Osteoblast (primary cell): ENCODE measurements around the gene ATP1B1. TPM values are rescaled to one million over a fixed set of nuclear protein-coding genes. Genes with fewer than 3 reads are reported as not detected.

Source experiments
- DNase-seq: peaks from one replicate; pipeline ENCODE4 v3.0.0; 2011; ENCODE audit warnings: low spot score, mixed read lengths; ENCODE audit not compliant: insufficient read length; ENCODE audit errors: missing footprints
- H2AFZ ChIP-seq: 2 replicates; pipeline ENCODE4 v1.6.0; 2011; ENCODE audit warnings: mild to moderate bottlenecking, low read length
- H3K27ac ChIP-seq: 2 replicates; pipeline ENCODE4 v1.5.1; 2011; ENCODE audit warnings: mild to moderate bottlenecking, low read depth, low read length, moderate library complexity
- H3K27me3 ChIP-seq: 2 replicates; pipeline ENCODE4 v1.6.0; 2012; ENCODE audit warnings: mild to moderate bottlenecking, control low read depth, inconsistent platforms, low read length, moderate library complexity; ENCODE audit not compliant: insufficient read depth
- H3K36me3 ChIP-seq: 2 replicates; pipeline ENCODE4 v1.5.1; 2011; ENCODE audit warnings: mild to moderate bottlenecking, low read length, control low read depth, moderate library complexity; ENCODE audit not compliant: insufficient read depth
- H3K4me1 ChIP-seq: 2 replicates; pipeline ENCODE4 v1.5.1; 2011; ENCODE audit warnings: mild to moderate bottlenecking, low read length, control low read depth, moderate library complexity; ENCODE audit not compliant: insufficient read depth
- H3K4me2 ChIP-seq: 2 replicates; pipeline ENCODE4 v1.6.0; 2011; ENCODE audit warnings: mild to moderate bottlenecking, low read length; ENCODE audit not compliant: insufficient read depth
- H3K4me3 ChIP-seq: fragments of 200-600 bp; sonication (generic); 3 replicates; pipeline ENCODE4 v1.5.1; 2012; ENCODE audit warnings: mild to moderate bottlenecking, low read length, inconsistent platforms; ENCODE audit not compliant: insufficient read depth
- H3K79me2 ChIP-seq: 2 replicates; pipeline ENCODE4 v1.6.0; 2012; ENCODE audit warnings: mild to moderate bottlenecking, low read length, control low read depth, inconsistent platforms; ENCODE audit not compliant: insufficient read depth
- H3K9me3 ChIP-seq: 2 replicates; pipeline ENCODE4 v1.5.1; 2011; ENCODE audit warnings: low read depth, low read length, control low read depth
- H4K20me1 ChIP-seq: 2 replicates; pipeline ENCODE4 v1.6.0; 2012; ENCODE audit warnings: mild to moderate bottlenecking, low read length, control low read depth; ENCODE audit not compliant: insufficient read depth
- CTCF ChIP-seq: IDR thresholded peaks from 2 replicates; pipeline ENCODE4 v1.5.1; 2011; ENCODE audit warnings: mild to moderate bottlenecking, low read depth, low read length, moderate library complexity; ENCODE audit errors: extremely low read depth
- total RNA-seq: library from RNA; depleted of rRNA; stranded (reverse); fragments of >200 nt; gene quantifications from 2 replicates; pipeline ENCODE4 v1.2.3, GENCODE V29; 2012

Gene ATP1B1
- 8.3 and 12.7 TPM in 2 replicates for total RNA-seq

- peaks cover 33% of the 10 kb centered on the region for H3K79me2 ChIP-seq
- H3K4me3 ChIP-seq: peak within 1 kb of the TSS; percentile 85
- peak; percentile 13 for TF ChIP-seq CTCF
- peak; percentile 99 for DNase-seq
- peak within 1 kb of the TSS; percentile 100 for H3K4me2 ChIP-seq
- H2AFZ ChIP-seq: peak within 1 kb of the TSS; percentile 94
- peak within 1 kb of the TSS; percentile 93 for H3K27ac ChIP-seq
- no peaks in the 10 kb centered on the region for H3K36me3 ChIP-seq
- H3K4me1 ChIP-seq: peaks cover 47% of the 10 kb centered on the region
- no peaks in the 10 kb centered on the region for H4K20me1 ChIP-seq
- peaks cover 27% of the 10 kb centered on the region for H3K27me3 ChIP-seq
- no peaks in the 10 kb centered on the region for H3K9me3 ChIP-seq
Measured at GRCh38 chr1:169106095-169106920, at the start of gene ATP1B1. ATP1B1 (plus strand) TSS chr1:169106690; CDS start chr1:169106830, 140 bp downstream.

GRCh38 chr1:169059421-169059820, 47.1 kb upstream of the ATP1B1 start:
- H3K27ac ChIP-seq: no peak overlapping the region
- TF ChIP-seq CTCF: no peak

GRCh38 chr1:169060043-169060722, 46.3 kb upstream of the ATP1B1 start:
- H2AFZ ChIP-seq: no peak overlapping the region
- no peaks in the 10 kb centered on the region for H3K36me3 ChIP-seq
- DNase-seq: no peak
- H3K27ac ChIP-seq: no peak overlapping the region
- H3K9me3 ChIP-seq: peaks cover 3% of the 10 kb centered on the region
- H3K27me3 ChIP-seq: no peaks in the 10 kb centered on the region
- H3K79me2 ChIP-seq: no peaks in the 10 kb centered on the region
- no peaks in the 10 kb centered on the region for H4K20me1 ChIP-seq
- no peaks in the 10 kb centered on the region for H3K4me1 ChIP-seq
- no peak overlapping the region for H3K4me3 ChIP-seq
- H3K4me2 ChIP-seq: no peak overlapping the region
- TF ChIP-seq CTCF: no peak

More at GRCh38 chr1:169059421-169059820, 47.1 kb upstream of the ATP1B1 start:
- no peak overlapping the region for H3K4me2 ChIP-seq
- no peaks in the 10 kb centered on the region for H3K4me1 ChIP-seq
- H3K36me3 ChIP-seq: no peaks in the 10 kb centered on the region
- H4K20me1 ChIP-seq: no peaks in the 10 kb centered on the region
- DNase-seq: no peak
- H2AFZ ChIP-seq: no peak overlapping the region
- no peaks in the 10 kb centered on the region for H3K27me3 ChIP-seq
- H3K79me2 ChIP-seq: no peaks in the 10 kb centered on the region
- no peak overlapping the region for H3K4me3 ChIP-seq
- H3K9me3 ChIP-seq: peaks cover 3% of the 10 kb centered on the region
